ENCODE results near the gene SMAD3.
A peak's percentile ranks its signal among the peaks of the same experiment; 100 is the strongest.

The SMAD3 gene

GRCh38 chr15:67228286-67228685 lies 162.9 kb downstream of the SMAD3 start:
- TF ChIP-seq ZFX (IDR thresholded peaks at IDR 0.05) (no peak), CTCF (conservative IDR thresholded peaks at IDR 0.05) (no peak)
- H3K27ac ChIP-seq: no peak overlapping the region

GRCh38 chr15:67230504-67230903 lies 165.1 kb downstream of the SMAD3 start:
- TF ChIP-seq CTCF (conservative IDR thresholded peaks at IDR 0.05) (no peak), ZFX (IDR thresholded peaks at IDR 0.05) (no peak)
- H3K27ac ChIP-seq: no peak overlapping the region

DNA sequence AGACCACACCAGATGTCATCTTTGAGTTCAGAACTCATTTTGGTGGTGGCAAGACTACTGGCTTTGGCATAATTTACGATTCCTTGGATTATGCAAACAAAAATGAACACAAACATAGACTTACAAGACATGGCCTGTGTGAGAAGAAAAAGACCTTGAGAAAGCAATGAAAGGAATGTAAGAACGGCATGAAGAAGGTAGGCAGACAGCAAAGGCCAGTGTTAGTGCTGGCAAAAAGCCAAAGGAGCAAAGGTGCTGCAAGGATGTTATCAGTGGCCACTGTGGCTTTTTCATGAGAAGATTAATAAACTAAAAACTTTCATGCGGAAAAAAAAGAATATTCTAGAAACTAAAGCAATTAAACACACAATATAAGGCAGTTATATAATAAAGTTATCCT lies 167.2 kb downstream of the SMAD3 start:
- TF ChIP-seq CTCF (conservative IDR thresholded peaks at IDR 0.05): no peak
- TF ChIP-seq ZFX (IDR thresholded peaks at IDR 0.05): no peak

DNA sequence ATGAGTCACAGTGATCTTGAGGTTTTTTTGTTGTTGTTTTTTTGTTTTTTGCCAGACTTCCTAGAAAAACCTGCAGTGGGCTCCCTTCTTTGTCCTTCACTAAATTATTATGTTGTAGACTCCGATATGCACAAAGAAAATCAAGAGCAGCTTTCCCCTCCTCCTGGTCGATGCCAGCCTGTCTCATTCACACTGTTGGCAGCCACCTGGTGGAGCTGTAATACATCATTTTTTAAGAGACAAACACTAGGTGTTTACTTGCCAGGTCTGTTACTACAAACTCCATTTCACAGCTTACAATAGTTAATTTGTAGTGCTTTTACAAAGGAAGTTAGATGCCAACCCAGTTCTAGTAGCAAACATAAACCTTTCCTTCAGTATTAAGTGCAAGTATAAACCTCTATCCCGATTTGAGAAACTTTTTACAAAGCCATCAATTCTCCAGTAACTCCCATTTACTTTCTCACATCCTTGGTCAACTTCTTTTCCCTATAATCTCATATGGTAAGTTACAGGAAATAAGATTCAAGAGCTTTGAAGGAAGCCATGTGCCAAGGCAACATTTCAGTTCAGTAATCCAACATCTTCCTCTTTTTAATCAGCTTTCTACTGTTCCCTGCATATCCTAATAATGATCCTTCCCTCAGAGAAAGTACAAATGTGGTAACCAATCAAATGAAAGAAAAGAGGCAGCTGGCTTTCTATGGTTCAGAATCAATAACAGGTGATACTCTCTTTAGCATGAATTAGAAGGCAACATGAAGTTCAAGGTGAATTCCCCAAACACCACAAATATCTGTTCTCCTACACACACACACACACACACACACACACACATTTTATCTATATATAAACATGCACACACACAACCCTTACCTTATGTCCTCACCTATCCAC lies 175.1 kb downstream of the SMAD3 start:
- no peak overlapping the region for H3K27ac ChIP-seq
- TF ChIP-seq ZFX (IDR thresholded peaks at IDR 0.05) (no peak), CTCF (conservative IDR thresholded peaks at IDR 0.05) (peak; percentile 77)

More for the DNA sequence above, 167.2 kb downstream of the SMAD3 start:
- H3K27ac ChIP-seq: no peak overlapping the region

GRCh38 chr15:67241132-67241855 lies 175.9 kb downstream of the SMAD3 start:
- no peak overlapping the region for H3K27ac ChIP-seq
- TF ChIP-seq ZFX (IDR thresholded peaks at IDR 0.05): no peak
- TF ChIP-seq CTCF (conservative IDR thresholded peaks at IDR 0.05): no peak

GRCh38 chr15:67242708-67243111 lies 177.3 kb downstream of the SMAD3 start:
- no peak overlapping the region for H3K27ac ChIP-seq
- TF ChIP-seq CTCF (conservative IDR thresholded peaks at IDR 0.05): no peak
- TF ChIP-seq ZFX (IDR thresholded peaks at IDR 0.05): no peak

Measured in C4-2B (cell line).